ENCODE results near the gene L3HYPDH.

The L3HYPDH gene

DNA sequence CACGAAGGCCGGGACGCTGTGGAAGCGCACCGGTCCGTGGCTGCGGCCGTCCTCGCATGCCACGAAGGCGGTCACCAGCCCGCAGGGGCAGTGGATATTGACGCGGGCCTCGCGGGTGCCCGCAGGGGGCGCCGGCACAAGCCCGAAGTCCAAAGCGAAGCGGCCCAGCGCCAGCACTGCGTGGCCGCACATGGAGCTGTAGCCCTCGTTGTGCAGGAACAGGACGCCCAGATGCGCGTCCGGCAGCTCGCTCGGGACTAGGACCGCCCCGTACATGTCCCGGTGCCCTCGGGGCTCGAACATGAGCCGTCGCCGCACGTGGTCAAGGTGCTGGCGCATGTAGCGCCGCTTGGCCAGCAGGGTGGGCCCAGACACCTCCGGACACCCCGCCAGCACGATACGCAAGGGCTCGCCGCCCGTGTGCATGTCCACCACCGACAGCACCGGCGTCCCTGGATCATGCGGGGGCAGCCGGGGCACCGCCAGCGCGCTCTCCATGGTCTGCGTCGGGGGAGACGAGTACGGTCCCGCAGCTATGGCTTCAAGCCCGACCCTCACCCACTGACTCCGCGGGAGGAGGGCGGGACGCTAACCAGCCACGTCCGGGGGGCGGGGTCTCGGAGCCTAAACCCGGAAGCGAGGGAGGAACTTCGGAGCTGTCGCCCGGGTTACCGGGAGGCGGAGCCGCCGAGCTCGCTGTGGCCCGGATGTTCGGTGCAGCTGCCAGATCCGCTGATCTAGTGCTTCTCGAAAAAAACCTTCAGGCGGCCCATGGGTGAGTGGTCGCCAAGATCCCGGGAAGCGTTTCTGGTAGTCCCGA is at the start of gene L3HYPDH, which contains the start of gene JKAMP:
Gene L3HYPDH (minus strand): TSS at position 590 of the 820 bp plus-strand sequence. CDS start 92 bp downstream, at position 498.
Gene JKAMP (plus strand): TSS at position 699 of the 820 bp plus-strand sequence. CDS start 73 bp downstream, at position 772.
- peak; percentile 99 for DNase-seq

DNA sequence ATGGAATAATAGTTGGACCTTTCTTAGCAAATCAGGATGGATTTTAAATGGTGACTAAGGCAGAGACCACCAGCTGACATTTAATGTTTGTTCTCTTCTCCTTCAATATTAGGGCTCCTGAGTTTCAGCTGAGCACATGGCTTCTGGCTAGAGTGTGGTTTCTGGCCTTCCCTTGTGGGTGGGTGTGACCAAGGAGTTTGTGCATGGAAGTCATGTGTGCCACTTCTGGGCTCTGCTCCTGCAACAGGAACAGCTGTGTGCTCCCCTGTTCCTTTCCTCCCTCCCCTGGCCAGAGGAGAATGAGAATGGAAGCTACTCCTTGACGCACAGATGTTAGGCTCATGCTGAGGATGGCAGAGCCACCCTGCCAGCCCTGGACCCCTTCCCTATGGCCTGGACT is 48.2 kb upstream of the L3HYPDH start:
- no peak for DNase-seq

DNA sequence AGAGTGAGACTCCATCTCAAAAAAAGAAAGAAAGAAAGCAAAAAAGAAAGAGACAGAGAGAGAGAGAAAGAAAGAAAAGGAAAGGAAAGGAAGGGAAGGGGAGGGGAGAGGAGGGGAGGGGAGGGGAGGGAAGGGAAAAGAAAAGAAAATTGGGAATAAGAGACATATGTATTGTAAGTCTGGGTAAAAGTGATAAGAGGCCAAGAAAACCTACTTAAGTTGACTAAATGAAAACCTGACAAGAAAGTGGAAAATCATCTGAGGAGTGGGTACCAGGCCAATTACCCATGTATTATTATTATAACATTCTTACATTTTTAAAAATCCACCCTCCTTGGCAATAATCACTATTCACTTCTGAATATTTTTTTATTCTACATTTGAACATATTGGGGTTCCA is 46.1 kb upstream of the L3HYPDH start:
- DNase-seq, result no peak

DNA sequence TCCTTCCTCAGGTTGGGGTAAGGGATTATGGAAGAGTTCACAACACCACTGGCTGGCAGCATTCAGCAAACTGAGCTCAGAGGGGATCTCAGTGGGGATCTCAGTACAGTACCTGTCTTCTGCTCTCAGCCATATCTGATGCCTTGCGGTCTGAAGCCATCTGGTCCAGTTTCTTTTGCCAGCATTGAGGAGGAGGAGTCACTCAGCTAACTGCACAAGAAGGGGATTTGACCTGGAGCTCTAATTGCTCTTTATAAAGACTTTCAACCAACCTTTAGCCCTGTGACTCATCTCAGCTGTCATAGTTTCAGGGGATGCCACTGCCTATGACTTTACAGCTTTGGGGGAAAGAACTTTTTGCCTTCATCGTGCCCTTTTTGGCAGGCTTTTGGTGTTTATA is 45.0 kb upstream of the L3HYPDH start:
- DNase-seq, result no peak

DNA sequence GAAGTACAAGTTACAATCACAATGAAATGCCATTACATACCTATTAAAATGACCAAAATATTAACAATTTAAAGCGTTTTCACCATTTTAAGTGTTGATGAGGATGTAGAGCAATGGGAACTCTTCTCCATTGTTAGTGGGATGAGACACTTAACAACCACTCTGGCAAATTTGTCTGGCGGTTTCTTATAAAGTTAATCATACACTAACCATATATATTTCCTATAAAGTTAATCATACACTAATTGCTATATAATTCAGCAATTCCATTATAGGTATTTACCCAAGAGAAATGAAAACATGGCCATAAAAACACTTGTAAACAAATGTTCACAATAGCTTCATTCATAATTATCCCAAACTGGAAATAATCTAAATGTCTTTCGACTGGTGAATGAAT is 36.0 kb upstream of the L3HYPDH start:
- no peak for DNase-seq

DNA sequence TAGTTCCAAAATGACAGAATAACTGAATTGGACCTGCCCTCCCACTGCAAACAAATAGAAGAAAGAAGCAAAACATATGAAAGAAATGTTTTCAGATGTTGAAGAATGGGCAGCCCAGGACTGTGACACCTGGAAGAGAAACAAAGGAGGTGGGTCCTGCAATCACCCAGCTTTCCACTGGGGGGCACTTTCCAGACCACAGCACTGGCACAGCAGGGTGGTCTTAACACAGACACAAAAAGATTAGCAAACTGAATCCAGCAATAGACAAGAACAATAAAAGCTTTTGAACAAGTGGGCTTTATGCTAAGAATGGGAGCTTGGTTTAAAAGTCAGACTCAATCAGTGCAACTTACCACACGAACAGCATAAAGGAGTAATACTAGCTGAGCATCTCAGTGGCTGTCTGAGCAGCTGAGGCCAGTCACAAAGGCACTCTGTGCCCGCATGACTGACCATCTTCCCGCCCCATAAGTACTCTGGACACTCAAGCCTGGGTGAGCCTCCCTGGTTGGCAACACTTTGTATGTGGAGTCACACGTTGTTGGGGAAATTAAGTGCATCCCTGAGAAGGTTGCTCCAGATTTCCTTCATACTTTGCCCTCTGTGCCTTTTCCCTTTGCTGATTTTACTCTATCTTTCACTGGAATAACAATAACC is 27.8 kb upstream of the L3HYPDH start:
- DNase-seq, result peak; percentile 34

DNA sequence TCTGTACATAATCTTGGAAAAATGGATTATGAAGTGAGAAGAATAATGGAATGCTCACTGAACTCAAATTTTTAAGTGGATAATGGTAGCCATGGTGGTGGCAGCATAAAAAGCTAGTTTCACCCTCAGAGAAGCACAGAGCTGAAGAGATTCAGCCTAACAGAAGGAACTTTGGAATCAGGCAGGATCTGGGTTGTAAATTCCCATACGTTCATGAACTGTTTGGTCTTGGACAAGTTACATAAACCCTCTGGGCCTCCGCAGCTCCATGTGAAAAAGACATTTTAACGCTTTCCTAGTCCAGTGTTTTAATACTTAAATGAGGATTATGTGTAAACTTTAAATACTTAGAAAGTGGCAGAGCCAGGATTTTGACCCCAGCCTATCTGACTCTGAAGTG is 26.8 kb upstream of the L3HYPDH start:
- DNase-seq, result no peak

DNA sequence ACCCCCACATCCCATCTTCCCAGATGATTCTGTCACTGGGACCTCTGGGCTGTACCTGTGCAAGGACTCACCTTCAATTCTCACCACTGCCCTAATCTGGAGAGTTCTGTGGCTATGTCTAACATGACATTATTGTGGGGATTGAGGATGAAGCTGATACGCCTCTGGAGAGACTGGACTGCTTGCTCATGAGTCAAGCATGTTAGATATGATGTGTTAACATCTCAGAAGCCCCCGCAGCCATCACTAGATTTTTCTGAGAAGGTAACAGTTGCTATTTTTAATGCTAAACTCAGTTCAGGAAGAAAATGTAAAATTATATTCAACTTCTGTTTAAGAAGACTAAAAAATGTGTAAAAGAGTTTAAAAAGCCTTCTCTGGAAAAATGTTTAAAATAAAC is 25.8 kb upstream of the L3HYPDH start:
- DNase-seq, result no peak

DNA sequence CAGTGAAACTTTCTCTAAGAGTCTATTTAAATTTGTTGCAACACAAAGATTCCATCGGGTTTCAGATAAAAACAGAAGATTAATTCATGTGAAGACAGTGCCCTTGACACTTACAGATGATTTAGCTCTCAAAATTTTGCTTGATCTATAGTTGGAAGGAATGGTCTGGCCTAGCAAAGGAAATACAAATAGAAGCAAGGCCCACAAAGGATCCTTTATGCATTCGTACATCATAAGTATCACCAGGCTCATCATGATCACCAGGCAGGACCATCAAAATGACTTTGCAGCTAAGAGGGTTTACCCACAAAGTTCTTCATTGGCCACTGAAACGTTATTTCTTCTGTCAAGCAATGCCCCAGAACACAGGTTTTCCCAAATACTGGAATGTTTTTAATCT is 24.9 kb upstream of the L3HYPDH start:
- no peak for DNase-seq

DNA sequence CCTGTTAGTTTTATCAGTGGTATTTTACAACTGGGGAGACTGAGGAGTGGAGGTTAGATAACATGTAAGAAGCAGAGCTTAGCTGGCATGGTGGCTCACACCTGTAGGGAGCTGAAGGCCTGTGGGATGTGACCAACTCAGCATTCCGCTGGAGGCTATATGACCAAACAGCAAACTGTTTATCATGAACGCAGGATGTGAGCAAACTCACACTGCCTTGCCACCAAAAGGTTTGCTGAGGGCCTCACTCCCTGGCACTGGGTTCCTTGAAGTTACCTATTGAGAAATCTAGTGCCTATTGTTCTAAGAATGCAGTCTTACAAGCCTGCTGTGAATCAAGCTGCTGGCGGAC is 23.5 kb upstream of the L3HYPDH start:
- no peak for DNase-seq

DNA sequence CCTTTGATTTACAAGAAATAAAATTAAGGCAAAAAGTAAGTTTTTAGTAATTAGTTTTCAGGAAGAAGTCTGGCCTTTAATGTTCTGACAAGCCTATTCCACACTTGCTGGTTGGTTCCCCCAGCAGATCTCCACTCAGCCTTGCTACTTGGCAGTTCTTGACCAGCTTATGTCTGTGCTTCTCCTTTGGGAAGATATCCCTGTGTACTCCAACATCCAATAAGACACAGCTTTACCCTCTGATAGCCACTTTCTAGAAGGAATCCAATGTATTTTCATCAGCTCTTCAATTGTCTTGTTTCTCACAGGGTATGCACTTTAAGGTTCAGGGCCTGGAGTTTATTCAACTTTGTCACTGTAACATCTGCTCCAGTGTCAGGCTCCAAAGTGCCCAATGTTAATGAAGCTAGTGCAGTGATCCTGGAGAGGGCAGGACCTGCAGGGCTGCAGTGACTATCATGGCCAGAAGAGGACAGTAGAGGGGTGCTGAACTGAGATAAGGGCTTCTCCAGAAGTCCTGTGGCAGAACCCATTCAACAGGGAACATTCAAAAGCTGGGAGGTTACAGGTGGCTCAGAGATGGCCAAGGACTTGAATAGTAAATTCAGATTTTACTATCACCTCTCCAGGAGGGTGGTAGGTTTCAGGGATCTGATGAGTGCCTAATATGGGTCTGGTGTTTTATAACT is 23.0 kb upstream of the L3HYPDH start:
- peak; percentile 72 for DNase-seq

DNA sequence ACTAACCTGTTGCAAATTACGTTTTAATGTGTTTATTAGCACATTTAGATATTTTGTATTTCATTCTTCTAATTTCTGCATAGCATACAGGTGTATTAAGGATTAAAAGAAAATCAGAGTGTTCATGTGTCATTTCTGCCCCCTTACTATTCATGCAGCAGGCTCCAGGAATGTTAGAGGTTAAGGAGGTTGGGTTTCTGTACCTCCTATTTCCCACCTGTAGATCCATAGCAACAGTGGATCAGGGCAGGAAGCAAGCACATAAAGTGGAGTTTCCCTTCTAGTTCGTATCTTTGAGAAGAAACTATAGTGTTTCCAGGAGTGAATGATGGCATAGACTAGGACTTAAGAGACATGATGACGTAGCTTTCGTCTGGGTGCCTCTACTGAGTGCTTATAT is 19.0 kb upstream of the L3HYPDH start:
- no peak for DNase-seq

DNA sequence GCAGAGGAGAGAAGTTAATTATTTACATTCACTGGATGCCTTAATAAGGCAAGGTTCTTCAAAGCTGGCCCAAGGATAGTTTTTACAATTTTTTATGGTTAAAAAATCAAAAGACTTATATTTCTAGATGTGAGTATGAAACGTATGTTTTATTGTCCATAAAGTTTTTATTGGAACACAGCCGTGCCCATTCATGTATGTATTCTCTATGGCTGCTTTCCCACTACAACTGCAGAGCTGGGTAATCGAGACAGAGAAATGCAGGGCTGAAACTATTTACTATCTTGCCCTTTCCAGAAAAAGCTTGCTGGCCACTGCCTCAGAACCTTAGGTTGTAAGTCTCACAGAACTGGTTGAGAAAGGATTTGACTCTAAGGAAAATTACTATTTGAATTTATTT is 16.5 kb upstream of the L3HYPDH start:
- no peak for DNase-seq

DNA sequence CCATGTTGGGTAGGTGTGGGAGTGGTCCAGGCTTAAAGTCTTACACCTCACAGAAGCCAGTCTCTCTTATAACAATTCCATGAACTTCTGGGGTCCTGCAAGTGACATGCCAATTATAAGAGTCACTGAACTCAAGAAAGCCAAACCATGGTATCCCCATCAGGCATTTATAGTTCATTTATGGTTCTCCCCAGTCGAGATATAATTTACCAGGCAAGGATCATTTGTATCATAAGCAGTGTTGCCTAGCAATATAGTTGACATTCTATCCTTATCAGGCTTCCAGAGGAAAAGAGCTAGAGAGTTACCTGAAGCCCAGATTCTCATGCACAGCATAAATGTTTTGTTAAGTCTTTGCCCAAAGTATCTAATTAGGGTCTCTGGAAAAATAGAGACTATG is 8.2 kb upstream of the L3HYPDH start:
- no peak for DNase-seq

DNA sequence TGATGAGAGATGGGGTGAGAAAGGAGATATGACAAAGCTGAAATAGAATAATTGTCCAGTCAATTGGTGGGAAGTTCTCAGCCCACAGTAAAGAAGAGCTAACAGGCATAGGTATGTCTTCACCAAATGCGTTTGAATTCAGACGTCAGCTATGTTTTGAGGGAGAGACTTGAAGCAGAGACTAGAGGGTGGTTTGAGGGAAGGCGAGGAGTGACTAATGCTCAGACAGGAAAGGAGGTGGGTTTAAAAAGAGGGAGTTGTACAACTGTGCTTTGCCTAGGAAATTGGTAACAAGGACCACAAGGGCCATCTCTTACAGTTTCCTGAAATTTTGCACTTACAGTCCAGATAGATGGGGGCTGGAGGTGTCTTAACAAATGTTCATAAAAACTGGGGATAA is 6.5 kb upstream of the L3HYPDH start:
- no peak for DNase-seq

DNA sequence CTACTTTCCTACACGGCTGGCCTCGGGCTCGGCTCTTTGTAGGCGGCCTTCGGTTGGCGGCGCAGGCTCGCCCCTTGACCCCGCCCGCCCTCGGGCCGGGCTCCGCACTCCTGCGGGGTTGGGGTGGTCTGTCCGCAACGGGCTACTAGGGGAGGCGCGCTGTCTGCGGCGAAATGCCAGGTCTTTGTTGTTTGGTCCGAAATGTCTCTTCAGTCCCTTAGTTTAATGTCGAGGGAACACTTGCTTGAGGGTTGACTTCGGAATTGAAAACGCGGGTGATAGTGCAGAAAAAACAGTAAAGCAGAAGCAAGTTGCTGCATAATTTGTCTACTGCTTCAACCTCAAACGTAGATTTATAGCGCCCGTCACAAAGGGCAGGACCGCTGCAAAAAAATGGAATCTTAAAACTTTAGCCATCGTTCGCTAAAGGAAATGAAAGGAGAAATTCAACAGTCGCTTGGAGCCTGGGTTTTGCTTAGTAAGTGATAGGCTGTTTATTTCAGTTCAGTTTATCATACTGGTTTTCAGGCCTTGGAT is 499 bp upstream of the L3HYPDH start:
- no peak for DNase-seq

DNA sequence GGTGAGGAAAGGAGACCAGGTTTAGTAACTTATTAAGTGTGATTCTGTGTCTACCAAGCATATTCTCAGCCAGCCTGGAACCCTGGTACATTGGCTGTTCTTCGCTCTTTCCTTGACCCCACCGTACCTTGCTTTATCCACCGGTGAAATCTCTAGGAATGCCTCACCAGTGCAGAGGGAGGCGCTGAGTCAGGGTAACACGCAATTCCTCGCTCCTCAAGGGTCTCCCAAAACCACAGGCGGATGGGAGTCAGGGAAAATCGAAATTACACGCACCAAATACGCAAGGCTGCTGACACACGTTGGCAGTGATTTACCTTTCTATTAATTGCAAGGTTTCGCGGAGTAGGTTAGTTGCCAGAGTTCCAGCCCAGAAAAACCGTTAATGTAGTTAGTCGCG is 845 bp downstream of the L3HYPDH start:
- DNase-seq, result no peak

DNA sequence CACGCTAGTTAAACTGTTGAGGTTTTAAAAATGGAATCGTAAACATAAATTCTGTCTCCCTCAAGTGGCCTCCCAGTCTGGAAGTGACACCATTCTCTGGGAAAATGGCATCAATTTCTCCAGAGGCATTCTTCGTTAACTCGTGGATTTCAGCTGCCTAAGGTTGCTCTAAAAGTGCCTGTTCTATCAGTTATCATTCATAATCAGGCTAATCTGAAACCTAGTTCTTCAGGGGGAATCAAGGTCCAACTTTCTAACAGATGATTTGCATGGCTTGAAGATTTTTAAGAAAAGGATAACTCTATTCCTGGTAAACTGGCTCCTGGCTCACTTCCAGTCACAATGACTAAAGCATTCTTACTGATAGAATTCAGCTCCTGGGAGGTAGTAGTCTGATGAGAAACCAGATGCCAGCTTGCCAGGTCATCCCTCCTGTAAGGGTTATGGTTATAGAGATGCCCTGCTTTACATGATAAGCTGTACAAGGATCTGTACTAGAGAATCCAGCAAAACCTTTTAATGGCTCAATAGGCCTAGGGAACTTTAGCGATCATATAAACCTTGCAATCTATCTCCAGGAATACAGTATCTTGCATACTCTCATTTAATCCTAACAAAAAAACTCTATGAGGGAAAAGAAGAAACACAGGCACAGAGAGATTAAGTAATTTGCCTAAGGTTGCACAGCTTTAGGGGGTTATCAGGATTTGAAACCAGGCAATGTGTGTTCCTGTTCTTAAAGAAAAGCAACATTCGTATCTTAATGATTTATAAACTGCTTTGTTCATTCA is 1.5 kb downstream of the L3HYPDH start:
- no peak for DNase-seq

DNA sequence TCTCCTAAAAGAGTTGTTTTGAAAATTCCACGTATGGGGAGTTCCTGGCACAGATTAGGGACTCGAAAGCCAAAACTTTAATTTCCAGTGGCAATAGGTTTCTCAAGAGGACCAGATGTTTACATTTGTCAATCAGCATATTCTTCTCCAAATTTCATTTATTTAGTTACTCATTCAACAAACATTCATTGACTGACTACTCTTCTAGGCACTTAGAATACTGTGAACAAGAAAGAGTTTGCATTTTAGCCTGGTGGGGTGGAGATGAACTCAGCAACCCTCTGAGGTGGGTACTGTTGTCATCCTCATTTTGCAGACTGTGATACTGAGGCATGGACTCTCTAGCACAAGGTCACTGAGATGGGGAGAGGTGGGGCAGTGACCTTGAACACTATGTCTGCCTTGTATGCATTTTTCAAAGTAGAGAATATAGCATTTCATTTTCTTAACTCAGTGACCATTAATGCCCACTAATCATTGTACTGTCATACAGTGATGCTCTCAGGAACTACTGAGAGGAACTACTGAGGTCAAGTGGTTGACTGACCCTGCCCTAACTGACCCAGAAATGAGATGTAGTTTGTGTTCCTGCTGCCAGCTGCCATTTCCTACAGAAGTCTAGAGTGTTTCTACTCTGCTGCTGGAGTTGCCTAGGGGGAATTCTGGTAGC is 2.2 kb downstream of the L3HYPDH start:
- DNase-seq, result no peak

DNA sequence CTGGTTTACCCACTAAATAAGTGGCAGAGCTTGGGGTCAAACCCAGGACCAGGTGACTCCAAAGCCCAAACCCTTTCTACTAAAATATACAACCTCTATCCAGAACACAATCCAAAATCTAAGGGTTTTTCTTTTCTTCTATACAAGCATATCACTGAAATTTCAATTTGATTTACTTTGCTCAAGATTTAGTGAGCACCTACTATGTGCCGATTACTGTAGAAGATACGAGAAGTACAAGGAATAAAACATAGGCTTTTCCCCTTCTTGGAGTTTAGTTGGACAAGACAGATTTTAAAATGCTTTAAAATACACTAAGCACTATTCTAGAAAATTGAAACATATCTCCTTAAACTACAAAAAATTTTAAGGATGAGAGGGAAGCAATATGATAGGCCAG is 2.8 kb downstream of the L3HYPDH start:
- no peak for DNase-seq

DNA sequence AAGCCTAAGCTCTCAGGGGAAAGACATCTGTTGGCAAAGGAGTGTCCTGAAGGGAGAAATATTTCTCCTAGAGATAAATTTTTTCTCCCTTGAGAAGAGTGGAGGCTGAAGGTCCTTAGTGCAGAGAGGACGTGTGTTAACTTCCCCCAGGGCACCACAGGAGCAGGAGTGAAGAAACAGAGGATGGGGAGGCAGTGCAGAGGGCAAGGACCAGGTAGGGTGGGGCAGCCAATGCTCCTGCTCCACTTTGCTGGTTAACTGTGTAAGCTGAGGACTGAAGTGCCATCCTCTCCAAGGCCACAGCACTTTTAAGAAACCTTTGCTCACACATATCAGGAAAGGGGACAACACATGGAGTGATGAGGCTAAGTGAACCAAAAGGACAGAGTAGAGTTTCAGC is 4.0 kb downstream of the L3HYPDH start:
- DNase-seq, result no peak

DNA sequence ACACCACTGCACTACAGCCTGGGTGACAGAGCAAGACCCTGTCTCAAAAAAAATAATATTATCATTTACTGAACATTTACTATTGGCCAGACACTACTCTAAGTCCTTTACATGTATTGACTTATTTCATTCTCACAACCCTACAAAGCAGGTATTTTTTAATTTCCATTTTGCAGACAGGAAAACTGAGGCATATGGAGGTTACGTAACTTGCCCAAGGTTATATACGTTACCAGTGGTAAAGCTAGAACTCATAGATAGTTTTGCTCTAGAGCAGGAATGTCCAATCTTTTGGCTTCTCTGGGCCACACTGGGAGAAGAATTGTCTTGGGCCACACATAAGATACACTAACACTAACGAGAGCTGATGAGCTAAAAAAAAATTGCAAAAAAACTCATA is 5.7 kb downstream of the L3HYPDH start:
- DNase-seq, result no peak
